ENCODE results near the gene GUCA1C. TPM values are rescaled to one million over a fixed set of nuclear protein-coding genes. Genes with fewer than 3 reads are reported as not detected.

The GUCA1C gene
- total and polyA plus RNA-seq, 10 of the 15 experiments (the other 5 are each of a cell fraction or from before 2014, with no cell fraction given): not detected

- RAD21 ChIA-PET (ENCODE audit: unreplicated experiment): no interaction called here
- FAIRE-seq (no peak), ATAC-seq (no peak)
Observed at GRCh38 chr3:108946292-108947285, 7.1 kb downstream of the GUCA1C start.

More at GRCh38 chr3:108946292-108947285, 7.1 kb downstream of the GUCA1C start:
- DNase-seq (ENCODE audit: low read depth, low spot score): no peak
- TF ChIP-seq SMC3 (IDR thresholded peaks at IDR 0.05; ENCODE audit: borderline replicate concordance, low read length): no peak
- TF ChIP-seq CBX3 (IDR thresholded peaks at IDR 0.05; ENCODE audit: borderline replicate concordance, low read depth): no peak
- no peak for TF ChIP-seq CUX1 (IDR thresholded peaks at IDR 0.05; ENCODE audit: insufficient replicate concordance, low read depth, low read length)
- no peak for TF ChIP-seq LARP7 (IDR thresholded peaks at IDR 0.05)
- TF ChIP-seq HDGF (IDR thresholded peaks at IDR 0.05): no peak
- no peak for TF ChIP-seq TAF1 (IDR thresholded peaks at IDR 0.05; ENCODE audit: borderline replicate concordance, low read depth, low read length)
- no peak for TF ChIP-seq FOXK2 (IDR thresholded peaks at IDR 0.05)
- TF ChIP-seq, protein P1, sequence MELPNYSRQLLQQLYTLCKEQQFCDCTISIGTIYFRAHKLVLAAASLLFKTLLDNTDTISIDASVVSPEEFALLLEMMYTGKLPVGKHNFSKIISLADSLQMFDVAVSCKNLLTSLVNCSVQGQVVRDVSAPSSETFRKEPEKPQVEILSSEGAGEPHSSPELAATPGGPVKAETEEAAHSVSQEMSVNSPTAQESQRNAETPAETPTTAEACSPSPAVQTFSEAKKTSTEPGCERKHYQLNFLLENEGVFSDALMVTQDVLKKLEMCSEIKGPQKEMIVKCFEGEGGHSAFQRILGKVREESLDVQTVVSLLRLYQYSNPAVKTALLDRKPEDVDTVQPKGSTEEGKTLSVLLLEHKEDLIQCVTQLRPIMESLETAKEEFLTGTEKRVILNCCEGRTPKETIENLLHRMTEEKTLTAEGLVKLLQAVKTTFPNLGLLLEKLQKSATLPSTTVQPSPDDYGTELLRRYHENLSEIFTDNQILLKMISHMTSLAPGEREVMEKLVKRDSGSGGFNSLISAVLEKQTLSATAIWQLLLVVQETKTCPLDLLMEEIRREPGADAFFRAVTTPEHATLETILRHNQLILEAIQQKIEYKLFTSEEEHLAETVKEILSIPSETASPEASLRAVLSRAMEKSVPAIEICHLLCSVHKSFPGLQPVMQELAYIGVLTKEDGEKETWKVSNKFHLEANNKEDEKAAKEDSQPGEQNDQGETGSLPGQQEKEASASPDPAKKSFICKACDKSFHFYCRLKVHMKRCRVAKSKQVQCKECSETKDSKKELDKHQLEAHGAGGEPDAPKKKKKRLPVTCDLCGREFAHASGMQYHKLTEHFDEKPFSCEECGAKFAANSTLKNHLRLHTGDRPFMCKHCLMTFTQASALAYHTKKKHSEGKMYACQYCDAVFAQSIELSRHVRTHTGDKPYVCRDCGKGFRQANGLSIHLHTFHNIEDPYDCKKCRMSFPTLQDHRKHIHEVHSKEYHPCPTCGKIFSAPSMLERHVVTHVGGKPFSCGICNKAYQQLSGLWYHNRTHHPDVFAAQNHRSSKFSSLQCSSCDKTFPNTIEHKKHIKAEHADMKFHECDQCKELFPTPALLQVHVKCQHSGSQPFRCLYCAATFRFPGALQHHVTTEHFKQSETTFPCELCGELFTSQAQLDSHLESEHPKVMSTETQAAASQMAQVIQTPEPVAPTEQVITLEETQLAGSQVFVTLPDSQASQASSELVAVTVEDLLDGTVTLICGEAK (IDR thresholded peaks at IDR 0.05; ENCODE audit: borderline replicate concordance): no peak
- no peak for TF ChIP-seq PML (IDR thresholded peaks at IDR 0.05; ENCODE audit: low read length)
- ChIA-PET POLR2A (interaction anchor here (0.6 kb wide), 2 partner anchors 43 to 697 kb away, joined by 3 to 4 read pairs; no protein-coding TSS in a partner anchor), SMC1A (ENCODE audit: uncharacterized antibody, unreplicated experiment) (interaction anchor here (1.5 kb wide), 1 partner anchor 31 kb away, joined by 3 read pairs; no protein-coding TSS in a partner anchor), CTCF (no interaction called here)
- 18% methylated on average over 11 of the region's 11 CpGs for WGBS (ENCODE audit: insufficient coverage, insufficient replicate concordance, low lambda C conversion rate, missing lambda C conversion rate)
- Histone ChIP-seq H3K27me3 (replicated peaks in 1 of 2; ENCODE audit: control insufficient read depth in 2 of 2, insufficient read depth in 2 of 2, low read length in 1 of 2) (no peaks in the 10 kb centered on the region; a peak in 1 of 4 replicates), H3K36me3 (ENCODE audit: control insufficient read depth in 2 of 2, insufficient read depth in 2 of 2, low read length in 1 of 2) (no peaks in the 10 kb centered on the region), H3K9me3 (replicated peaks; ENCODE audit: control insufficient read depth, insufficient read depth, low read length) (no peaks in the 10 kb centered on the region), H4K20me1 (ENCODE audit: control insufficient read depth, insufficient read depth) (no peaks in the 10 kb centered on the region), H3K9ac (ENCODE audit: control insufficient read depth, insufficient read depth, low read length) (no peak overlapping the region), H3K79me2 (ENCODE audit: control insufficient read depth, insufficient read depth, low read length) (no peaks in the 10 kb centered on the region), H2AFZ (ENCODE audit: control insufficient read depth, low read depth, low read length) (no peak overlapping the region), H3K4me3 (no peak overlapping the region), H3K27ac (ENCODE audit: control insufficient read depth, insufficient read depth) (no peak overlapping the region), H3K4me2 (ENCODE audit: control insufficient read depth, insufficient read depth) (no peak overlapping the region), H3K4me1 (ENCODE audit: control insufficient read depth, insufficient read depth, low read length) (no peaks in the 10 kb centered on the region)
- intact Hi-C loops (cut with micrococcal nuclease; ENCODE audit: unreplicated experiment) (no loop called here), in situ Hi-C loops (cut with MboI) (no loop called here)
- no TSS peak for BruUV-seq (replicated peaks)

Measured in GM12878 (cell line).